Endothelial cell of umbilical vein (primary cell): ENCODE results near the gene CAPN12. TPM values are rescaled to one million over a fixed set of nuclear protein-coding genes. Genes with fewer than 3 reads are reported as not detected.

Experiments
- BruUV-seq: library from RNA; stranded (reverse); fragments of 400-500 nt; replicated peaks from 2 replicates; lab custom pipeline; 2021; lab: Mats Ljungman, UMichigan
- CTCF ChIA-PET: fragments of 300-600, 350-600 bp; sonication (Branson Sonifier 250); formaldehyde crosslinking; loops from one replicate; lab custom pipeline; 2021; ENCODE audit warnings: antibody characterized with exemption, inconsistent platforms; lab: Charles Lee
- POLR2A ChIA-PET: fragments of 300-600, 350-600 bp; sonication (Branson Sonifier 250); formaldehyde crosslinking; loops from one replicate; lab custom pipeline; 2021; ENCODE audit warnings: antibody characterized with exemption, inconsistent platforms; lab: Charles Lee
- DNase-seq: peaks from one replicate; pipeline ENCODE4 v3.0.0-alpha.2; 2011; ENCODE audit warnings: low read depth, low spot score
- FAIRE-seq: peaks from 2 replicates; lab custom pipeline; 2011; peaks lifted over from hg19 to GRCh38; lab: Jason Lieb, UNC
- H2AFZ ChIP-seq: 2 replicates; pipeline ENCODE4 v1.6.0; 2012; ENCODE audit warnings: low read depth, low read length, control low read depth, inconsistent platforms
- H3K27ac ChIP-seq: 2 replicates; pipeline ENCODE4 v1.5.1; 2011; ENCODE audit warnings: low read depth, mild to moderate bottlenecking, control low read depth, low read length, moderate library complexity; ENCODE audit not compliant: insufficient read depth
- H3K27me3 ChIP-seq, 2 experiments: 2 replicates each; pipeline versions ENCODE4 v1.6.0 to v1.6.1; 2011; ENCODE audit warnings: low read length in 2 of 2, mixed read lengths in 1 of 2; ENCODE audit not compliant: control insufficient read depth in 2 of 2, insufficient read depth in 2 of 2
- H3K36me3 ChIP-seq, 2 experiments: 2 replicates in 1 of 2; 3 replicates in 1 of 2; pipeline ENCODE4 v1.5.1; 2011; ENCODE audit warnings: low read length in 2 of 2, mild to moderate bottlenecking in 1 of 2, moderate library complexity in 1 of 2; ENCODE audit not compliant: control insufficient read depth in 2 of 2, insufficient read depth in 2 of 2; ENCODE audit errors: extremely low read depth in 1 of 2
- H3K4me1 ChIP-seq: 3 replicates; pipeline ENCODE4 v1.5.1; 2011; ENCODE audit warnings: mild to moderate bottlenecking, low read length; ENCODE audit not compliant: control insufficient read depth, insufficient read depth; ENCODE audit errors: extremely low read depth
- H3K4me2 ChIP-seq: 2 replicates; pipeline ENCODE4 v1.6.1; 2011; ENCODE audit warnings: low read length, control low read depth, mixed read lengths; ENCODE audit not compliant: insufficient read depth
- H3K4me3 ChIP-seq, 3 experiments: fragments of 200-600 bp in 1 of 3; sonication (generic), shearing (Covaris generic) in 1 of 3; replicated peaks in 1 of 3; 2 replicates each; pipeline ENCODE4 v1.5.1; 2011 to 2016; ENCODE audit warnings: control low read depth in 3 of 3, low read length in 3 of 3, mild to moderate bottlenecking in 2 of 3, inconsistent platforms in 1 of 3, low read depth in 1 of 3, moderate library complexity in 1 of 3; ENCODE audit not compliant: insufficient read depth in 1 of 3
- H3K79me2 ChIP-seq: 2 replicates; pipeline ENCODE4 v1.6.0; 2012; ENCODE audit warnings: low read length, inconsistent platforms; ENCODE audit not compliant: control insufficient read depth, insufficient read depth
- H3K9ac ChIP-seq: replicated peaks from 2 replicates; pipeline ENCODE3; 2011; ENCODE audit warnings: low read length, control low read depth; ENCODE audit not compliant: insufficient read depth; ENCODE audit errors: extremely low read depth
- H3K9me1 ChIP-seq: replicated peaks from 3 replicates; pipeline ENCODE4 v1.6.0; 2011; ENCODE audit warnings: mild to moderate bottlenecking, low read length; ENCODE audit not compliant: control insufficient read depth, insufficient read depth; ENCODE audit errors: extremely low read depth
- H3K9me3 ChIP-seq: replicated peaks from 2 replicates; pipeline ENCODE4 v1.5.1; 2012; ENCODE audit warnings: low read length, inconsistent platforms; ENCODE audit not compliant: control insufficient read depth, insufficient read depth
- H4K20me1 ChIP-seq: replicated peaks from 2 replicates; pipeline ENCODE3; 2011; ENCODE audit warnings: mild to moderate bottlenecking, low read length; ENCODE audit not compliant: control insufficient read depth, insufficient read depth; ENCODE audit errors: extremely low read depth
- EZH2 ChIP-seq: IDR thresholded peaks from 2 replicates; pipeline ENCODE4 v1.6.1; 2012; ENCODE audit warnings: borderline replicate concordance, low read depth, mild to moderate bottlenecking, moderate library complexity, low read length, inconsistent platforms; ENCODE audit not compliant: severe bottlenecking
- FOS ChIP-seq: IDR thresholded peaks from 2 replicates; pipeline ENCODE4 v1.6.1; 2011; ENCODE audit warnings: mild to moderate bottlenecking, low read length, moderate library complexity, borderline replicate concordance; ENCODE audit not compliant: insufficient read depth
- GATA2 ChIP-seq: IDR thresholded peaks from 2 replicates; pipeline ENCODE4 v1.7.0; 2011; ENCODE audit warnings: low read depth, mild to moderate bottlenecking, moderate library complexity, mixed read lengths, low read length; ENCODE audit not compliant: insufficient read length, insufficient read depth
- JUN ChIP-seq: IDR thresholded peaks from 2 replicates; pipeline ENCODE4 v1.6.1; 2011; ENCODE audit warnings: borderline replicate concordance, low read depth; ENCODE audit not compliant: insufficient read length, insufficient read depth
- MAX ChIP-seq: IDR thresholded peaks from 2 replicates; pipeline ENCODE4 v1.6.1; 2011; ENCODE audit not compliant: insufficient read depth, insufficient read length
- POLR2A ChIP-seq: IDR thresholded peaks from 2 replicates; pipeline ENCODE4 v1.6.1; 2012; ENCODE audit warnings: low read depth, mild to moderate bottlenecking, control low read depth, low read length
- dilution Hi-C: fragments of 300-500 bp; cut with MboI; formaldehyde crosslinking; loops from one replicate; pipeline ENCODE4 v1.15.0; 2019; ENCODE audit warnings: low sequenced_read_pairs; ENCODE audit not compliant: extremely low pct_ligation_motif_present
- intact Hi-C: fragments of 100-400 bp; cut with micrococcal nuclease; formaldehyde crosslinking; loops from one replicate; pipeline ENCODE4 v1.10.0; 2022
- polyA plus RNA-seq, 4 experiments: library from polyadenylated mRNA; depleted of rRNA in 3 of 4; stranded (reverse) in 3 of 4; unstranded in 1 of 4; fragments of >200 nt; gene quantifications; 2 replicates each; pipeline versions ENCODE4 v1.2.1 to v1.2.3, GENCODE V29; 2011 to 2012; ENCODE audit warnings: missing spikeins in 1 of 4
- total RNA-seq: library from RNA; stranded (reverse); gene quantifications from 2 replicates; pipeline ENCODE4 v1.2.3, GENCODE V29; 2021
- TF ChIP-seq, protein P1 (sequence below), 2 donors: IDR thresholded peaks; 1 replicate in 1 of 2; 2 replicates in 1 of 2; pipeline ENCODE4 v1.5.1; 2011; ENCODE audit warnings: low read length in 2 of 2, mild to moderate bottlenecking in 2 of 2, moderate library complexity in 2 of 2, control low read depth in 1 of 2, inconsistent platforms in 1 of 2, low read depth in 1 of 2; ENCODE audit not compliant: insufficient read depth in 1 of 2; ENCODE audit errors: extremely low read depth in 1 of 2

CAPN12 gene
- total and polyA plus RNA-seq, 2 donors (not counting 3 experiments of a cell fraction or from before 2014, with no cell fraction given) = 0.35 TPM; not detected in 1

GRCh38 chr19:38708413-38709024 lies 35.8 kb downstream of the CAPN12 start:
- H3K9ac ChIP-seq = no peak overlapping the region

More at GRCh38 chr19:38708413-38709024, 35.8 kb downstream of the CAPN12 start:
- no peaks in the 10 kb centered on the region for H4K20me1 ChIP-seq
- CTCF ChIA-PET = no interaction called here
- TF ChIP-seq, protein P1, sequence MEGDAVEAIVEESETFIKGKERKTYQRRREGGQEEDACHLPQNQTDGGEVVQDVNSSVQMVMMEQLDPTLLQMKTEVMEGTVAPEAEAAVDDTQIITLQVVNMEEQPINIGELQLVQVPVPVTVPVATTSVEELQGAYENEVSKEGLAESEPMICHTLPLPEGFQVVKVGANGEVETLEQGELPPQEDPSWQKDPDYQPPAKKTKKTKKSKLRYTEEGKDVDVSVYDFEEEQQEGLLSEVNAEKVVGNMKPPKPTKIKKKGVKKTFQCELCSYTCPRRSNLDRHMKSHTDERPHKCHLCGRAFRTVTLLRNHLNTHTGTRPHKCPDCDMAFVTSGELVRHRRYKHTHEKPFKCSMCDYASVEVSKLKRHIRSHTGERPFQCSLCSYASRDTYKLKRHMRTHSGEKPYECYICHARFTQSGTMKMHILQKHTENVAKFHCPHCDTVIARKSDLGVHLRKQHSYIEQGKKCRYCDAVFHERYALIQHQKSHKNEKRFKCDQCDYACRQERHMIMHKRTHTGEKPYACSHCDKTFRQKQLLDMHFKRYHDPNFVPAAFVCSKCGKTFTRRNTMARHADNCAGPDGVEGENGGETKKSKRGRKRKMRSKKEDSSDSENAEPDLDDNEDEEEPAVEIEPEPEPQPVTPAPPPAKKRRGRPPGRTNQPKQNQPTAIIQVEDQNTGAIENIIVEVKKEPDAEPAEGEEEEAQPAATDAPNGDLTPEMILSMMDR (IDR thresholded peaks at IDR 0.05; ENCODE audit: extremely low read depth in 1 of 2, insufficient read depth in 1 of 2, low read depth in 1 of 2, low read length in 2 of 2) = no peak
- TF ChIP-seq EZH2 (no peak), POLR2A (no peak), GATA2 (no peak), MAX (no peak), FOS (no peak), JUN (no peak)
- peaks cover 29 to 82% of the 10 kb centered on the region in 2 experiments for H3K36me3 ChIP-seq
- no peak overlapping the region for H3K27ac ChIP-seq
- no TSS peak for BruUV-seq
- intact Hi-C loops = loop anchor here (10.0 kb wide), 1 partner anchor 304 kb away; the partner anchor contains the start of gene FAM98C
- FAIRE-seq = no peak
- no peak overlapping the region for H3K4me2 ChIP-seq
- no peaks in the 10 kb centered on the region for H3K9me3 ChIP-seq
- no peak overlapping the region for H3K4me3 ChIP-seq
- H3K9me1 ChIP-seq = no peaks in the 10 kb centered on the region
- no peaks in the 10 kb centered on the region for H3K27me3 ChIP-seq
- peaks cover 26% of the 10 kb centered on the region for H3K79me2 ChIP-seq
- no peak for DNase-seq
- H2AFZ ChIP-seq = no peak overlapping the region
- dilution Hi-C loops = no loop called here
- POLR2A ChIA-PET = no interaction called here
- peaks cover 30% of the 10 kb centered on the region for H3K4me1 ChIP-seq
